Peyer's patch (tissue), 4 donors: ENCODE data around the gene CATSPERD.

Source experiments
- CTCF ChIP-seq, 6 experiments: fragments of 450-650 bp in 4 of 6; fragments of 200-600 bp in 2 of 6; sonication (generic) in 1 of 6; IDR thresholded peaks; one replicate each; pipeline ENCODE4 v1.5.1; 2017 to 2019; ENCODE audit warnings: antibody characterized with exemption in 6 of 6, mild to moderate bottlenecking in 3 of 6, moderate library complexity in 1 of 6
- POLR2A ChIP-seq, 2 donors: fragments of 450-650 bp; IDR thresholded peaks; one replicate each; pipeline ENCODE4 v1.5.1; 2017; ENCODE audit warnings: antibody characterized with exemption in 2 of 2, mild to moderate bottlenecking in 2 of 2, moderate library complexity in 2 of 2

- TF ChIP-seq CTCF (IDR thresholded peaks at IDR 0.05) (no peak), POLR2A (IDR thresholded peaks at IDR 0.05) (no peak)
Measured at GRCh38 chr19:5788422-5788821, 68.0 kb downstream of the CATSPERD start.
